C4-2B (cell line): ENCODE data around the gene OTULIN.

ENCODE experiments used
- H3K27ac ChIP-seq: fragments of 450-650 bp; 2 replicates; pipeline ENCODE4 v1.5.1; 2017
- CTCF ChIP-seq: fragments of 450-650 bp; conservative IDR thresholded peaks from 2 replicates; pipeline ENCODE4 v1.5.1; 2017; ENCODE audit warnings: mild to moderate bottlenecking
- ZFX ChIP-seq: fragments of 450-650 bp; IDR thresholded peaks from 2 replicates; pipeline ENCODE4 v1.6.1; 2017

Gene OTULIN

GRCh38 chr5:14640765-14641164, 23.8 kb upstream of the OTULIN start:
- no peak overlapping the region for H3K27ac ChIP-seq
- no peak for TF ChIP-seq CTCF
- TF ChIP-seq ZFX: no peak

GRCh38 chr5:14644623-14645237, 19.8 kb upstream of the OTULIN start:
- no peak for TF ChIP-seq ZFX
- no peak for TF ChIP-seq CTCF
- no peak overlapping the region for H3K27ac ChIP-seq

GRCh38 chr5:14650052-14650451, 14.5 kb upstream of the OTULIN start:
- H3K27ac ChIP-seq: no peak overlapping the region
- TF ChIP-seq CTCF (no peak), ZFX (no peak)

- TF ChIP-seq CTCF: no peak
- no peak for TF ChIP-seq ZFX
- H3K27ac ChIP-seq: no peak overlapping the region
These were observed 9.3 kb upstream of the OTULIN start for GRCh38 chr5:14655146-14655741.

- no peak overlapping the region for H3K27ac ChIP-seq
- TF ChIP-seq CTCF (no peak), ZFX (no peak)
These were observed 7.6 kb upstream of the OTULIN start for GRCh38 chr5:14656898-14657297.

GRCh38 chr5:14659821-14660607, 4.5 kb upstream of the OTULIN start:
- H3K27ac ChIP-seq: no peak overlapping the region
- TF ChIP-seq CTCF: no peak
- TF ChIP-seq ZFX: no peak

- no peak overlapping the region for H3K27ac ChIP-seq
- TF ChIP-seq ZFX: no peak
- TF ChIP-seq CTCF: no peak
These were observed 3.7 kb upstream of the OTULIN start for GRCh38 chr5:14660833-14661232.
